H9 (cell line): Measurements from ENCODE around the gene ZCCHC17. TPM values are rescaled to one million over a fixed set of nuclear protein-coding genes. Genes with fewer than 3 reads are reported as not detected.

Experiments
- DNase-seq: peaks from one replicate; pipeline ENCODE4 v3.0.0-alpha.2; 2017
- H2AFZ ChIP-seq: one replicate; pipeline ENCODE4 v1.6.1; 2013; ENCODE audit warnings: mild to moderate bottlenecking, low read length, control low read depth, moderate library complexity
- H2AK5ac ChIP-seq: 2 replicates; pipeline ENCODE4 v1.6.1; 2013; ENCODE audit warnings: low read length, control low read depth, mixed read lengths; ENCODE audit not compliant: insufficient read length
- H2BK120ac ChIP-seq: one replicate; pipeline ENCODE4 v1.6.1; 2013; ENCODE audit warnings: low read depth, mild to moderate bottlenecking, low read length, control low read depth, inconsistent platforms; ENCODE audit not compliant: poor library complexity, severe bottlenecking
- H2BK12ac ChIP-seq: 2 replicates; pipeline ENCODE4 v1.6.1; 2013; ENCODE audit warnings: low read length, control low read depth, mixed read lengths, low read depth; ENCODE audit not compliant: insufficient read length
- H2BK15ac ChIP-seq: 2 replicates; pipeline ENCODE4 v1.6.1; 2013; ENCODE audit warnings: low read depth, low read length, control low read depth
- H2BK20ac ChIP-seq: one replicate; pipeline ENCODE4 v1.6.1; 2013; ENCODE audit warnings: low read depth, mild to moderate bottlenecking, low read length, control low read depth, inconsistent platforms; ENCODE audit not compliant: poor library complexity, severe bottlenecking
- H2BK5ac ChIP-seq: 2 replicates; pipeline ENCODE4 v1.6.1; 2013; ENCODE audit warnings: low read length, control low read depth, mixed read lengths; ENCODE audit not compliant: insufficient read length
- H3K14ac ChIP-seq: 2 replicates; pipeline ENCODE4 v1.6.1; 2013; ENCODE audit warnings: low read length, control low read depth; ENCODE audit not compliant: insufficient read depth
- H3K18ac ChIP-seq: 2 replicates; pipeline ENCODE4 v1.6.1; 2013; ENCODE audit warnings: low read depth, mild to moderate bottlenecking, mixed read lengths, low read length, control low read depth; ENCODE audit not compliant: insufficient read length
- H3K23ac ChIP-seq: 2 replicates; pipeline ENCODE4 v1.6.1; 2013; ENCODE audit warnings: low read length, control low read depth, mixed read lengths, low read depth; ENCODE audit not compliant: insufficient read length
- H3K23me2 ChIP-seq: 2 replicates; pipeline ENCODE4 v1.6.1; 2013; ENCODE audit warnings: low read depth, mild to moderate bottlenecking, mixed read lengths, low read length, control low read depth; ENCODE audit not compliant: insufficient read length, poor library complexity, severe bottlenecking
- H3K27ac ChIP-seq: 2 replicates; pipeline ENCODE4 v1.5.1; 2013; ENCODE audit warnings: low read length, control low read depth, mixed read lengths, low read depth; ENCODE audit not compliant: insufficient read length
- H3K27me3 ChIP-seq: 2 replicates; pipeline ENCODE4 v1.6.1; 2013; ENCODE audit warnings: low read length, control low read depth, inconsistent platforms; ENCODE audit not compliant: insufficient read depth
- H3K4ac ChIP-seq: 2 replicates; pipeline ENCODE4 v1.6.1; 2013; ENCODE audit warnings: low read depth, mild to moderate bottlenecking, control low read depth, inconsistent platforms, low read length, moderate library complexity
- H3K4me1 ChIP-seq: 2 replicates; pipeline ENCODE4 v1.6.1; 2013; ENCODE audit warnings: low read length, control low read depth, inconsistent platforms; ENCODE audit not compliant: insufficient read depth
- H3K4me2 ChIP-seq: 2 replicates; pipeline ENCODE4 v1.6.1; 2013; ENCODE audit warnings: low read length, control low read depth, mixed read lengths; ENCODE audit not compliant: insufficient read length, insufficient read depth
- H3K56ac ChIP-seq: 2 replicates; pipeline ENCODE4 v1.6.1; 2013; ENCODE audit warnings: low read depth, mild to moderate bottlenecking, mixed read lengths, low read length, control low read depth; ENCODE audit not compliant: insufficient read length
- H3K79me1 ChIP-seq: 2 replicates; pipeline ENCODE4 v1.6.1; 2013; ENCODE audit warnings: low read depth, mild to moderate bottlenecking, moderate library complexity, low read length, control low read depth, inconsistent platforms; ENCODE audit not compliant: insufficient read depth, poor library complexity, severe bottlenecking
- H3K79me2 ChIP-seq: 2 replicates; pipeline ENCODE4 v1.6.1; 2013; ENCODE audit warnings: low read length, control low read depth, inconsistent platforms; ENCODE audit not compliant: insufficient read depth
- H3K9ac ChIP-seq: 2 replicates; pipeline ENCODE4 v1.6.1; 2013; ENCODE audit warnings: low read length, control low read depth, mixed read lengths; ENCODE audit not compliant: insufficient read length; ENCODE audit errors: extremely low read depth
- H3K9me3 ChIP-seq: one replicate; pipeline ENCODE4 v1.6.1; 2013; ENCODE audit warnings: low read depth, low read length, inconsistent platforms; ENCODE audit not compliant: control insufficient read depth
- H3T11ph ChIP-seq: one replicate; pipeline ENCODE4 v1.6.1; 2013; ENCODE audit warnings: mild to moderate bottlenecking, low read length, control low read depth, inconsistent platforms
- H4K20me1 ChIP-seq: one replicate; pipeline ENCODE4 v1.6.1; 2013; ENCODE audit not compliant: control insufficient read depth, insufficient read length, insufficient read depth
- H4K5ac ChIP-seq: 2 replicates; pipeline ENCODE4 v1.6.1; 2013; ENCODE audit warnings: low read depth, mild to moderate bottlenecking, mixed read lengths, low read length, control low read depth; ENCODE audit not compliant: insufficient read length
- H4K8ac ChIP-seq: replicated peaks from 2 replicates; pipeline ENCODE4 v1.6.1; 2013; ENCODE audit warnings: low read length, control low read depth, mixed read lengths, low read depth; ENCODE audit not compliant: insufficient read length
- H4K91ac ChIP-seq: 2 replicates; pipeline ENCODE4 v1.6.1; 2013; ENCODE audit warnings: low read depth, mild to moderate bottlenecking, moderate library complexity, mixed read lengths, low read length, control low read depth; ENCODE audit not compliant: insufficient read length
- H3K27ac Mint-ChIP-seq, 3 experiments: 2 replicates in 2 of 3; 3 replicates in 1 of 3; pipeline ENCODE4 v1.8.0; 2020 to 2021; ENCODE audit warnings: mixed read lengths in 3 of 3, mild to moderate bottlenecking in 1 of 3, moderate library complexity in 1 of 3
- H3K27me3 Mint-ChIP-seq: 2 replicates; pipeline ENCODE4 v1.8.0; 2021; ENCODE audit warnings: low read depth, mild to moderate bottlenecking, moderate library complexity, mixed read lengths
- H3K36me3 Mint-ChIP-seq, 3 experiments: 2 replicates in 2 of 3; 3 replicates in 1 of 3; pipeline ENCODE4 v1.8.0; 2020 to 2021; ENCODE audit warnings: low read depth in 3 of 3, mixed read lengths in 3 of 3; ENCODE audit not compliant: insufficient read depth in 1 of 3
- H3K4me1 Mint-ChIP-seq, 2 experiments: 2 replicates each; pipeline ENCODE4 v1.8.0; 2020; ENCODE audit warnings: mixed read lengths in 2 of 2
- H3K4me3 Mint-ChIP-seq, 2 experiments: 2 replicates in 1 of 2; 3 replicates in 1 of 2; pipeline ENCODE4 v1.8.0; 2020 to 2021; ENCODE audit warnings: mild to moderate bottlenecking in 2 of 2, mixed read lengths in 2 of 2, moderate library complexity in 1 of 2
- H3K9me3 Mint-ChIP-seq, 2 experiments: 2 replicates in 1 of 2; 3 replicates in 1 of 2; pipeline ENCODE4 v1.8.0; 2020; ENCODE audit warnings: mild to moderate bottlenecking in 2 of 2, mixed read lengths in 2 of 2, moderate library complexity in 1 of 2
- CTCF ChIP-seq: fragments of 200-600 bp; sonication (generic); conservative IDR thresholded peaks from 3 replicates; pipeline ENCODE4 v1.8.0; 2021; ENCODE audit warnings: antibody characterized with exemption, mild to moderate bottlenecking
- WGBS: extraction: QIAGEN DNeasy Blood & Tissue Kit; methylation state at CpG from one replicate; pipeline ENCODE4 v1.1.7; 2013; ENCODE audit warnings: missing lambda C conversion rate, low lambda C conversion rate, mixed read lengths; ENCODE audit not compliant: insufficient read length; ENCODE audit errors: extremely low coverage; 5-methylcytosine and 5-hydroxymethylcytosine counted together
- total RNA-seq: library from RNA; stranded (reverse); gene quantifications from 2 replicates; pipeline ENCODE4 v1.2.1, GENCODE V29; 2021

The ZCCHC17 gene
- total RNA-seq, 1 experiment from 2014 or later, result 50.4 TPM

GRCh38 chr1:31272369-31272768 is 24.5 kb upstream of the ZCCHC17 start:
- H3K79me2 ChIP-seq, result no peaks in the 10 kb centered on the region; the same call in 1 of the 2 replicates
- Mint-ChIP-seq H3K36me3 (peaks cover 36 to 78% (median 75%) of the 10 kb centered on the region in 3 experiments; a peak in 6 of 7 replicates), H3K9me3 (no peaks in the 10 kb centered on the region), H3K27me3 (no peaks in the 10 kb centered on the region), H3K4me3 (no peak overlapping the region), H3K27ac (no peak overlapping the region), H3K4me1 (no peaks in the 10 kb centered on the region)
- no peak overlapping the region for H3K18ac ChIP-seq
- H3K9ac ChIP-seq, result no peak overlapping the region
- H2BK20ac ChIP-seq, result no peak overlapping the region
- no peak for TF ChIP-seq CTCF
- no peaks in the 10 kb centered on the region for H3K27me3 ChIP-seq
- no peak overlapping the region for H3K4me2 ChIP-seq
- H2BK15ac ChIP-seq, result no peak overlapping the region
- no peak overlapping the region for H3K27ac ChIP-seq
- no peak overlapping the region for H2BK12ac ChIP-seq
- H4K5ac ChIP-seq, result no peak overlapping the region
- H2AK5ac ChIP-seq, result no peak overlapping the region
- H3K4ac ChIP-seq, result no peak overlapping the region
- H4K8ac ChIP-seq, result no peak overlapping the region
- no peak overlapping the region for H3K56ac ChIP-seq
- DNase-seq, result no peak
- no peak overlapping the region for H2BK5ac ChIP-seq
- H3K14ac ChIP-seq, result no peak overlapping the region
- no peaks in the 10 kb centered on the region for H3K23me2 ChIP-seq
- H3K9me3 ChIP-seq, result no peaks in the 10 kb centered on the region
- H3K23ac ChIP-seq, result no peak overlapping the region
- H3K79me1 ChIP-seq, result no peaks in the 10 kb centered on the region
- H2BK120ac ChIP-seq, result no peak overlapping the region
- WGBS, result no CpG with 5 or more reads among the region's 3 CpGs
- no peaks in the 10 kb centered on the region for H3K4me1 ChIP-seq
- H4K20me1 ChIP-seq, result no peaks in the 10 kb centered on the region
- H4K91ac ChIP-seq, result no peak overlapping the region
- H2AFZ ChIP-seq, result no peak overlapping the region
- no peak overlapping the region for H3T11ph ChIP-seq
